Activated T-cell treated with anti-CD3 and anti-CD28 coated beads for 4 hours (primary cell): Measurements from ENCODE around the gene PRDM10.

Source experiments
- DNase-seq: peaks from one replicate; pipeline ENCODE4 v3.0.0-alpha.2; 2020

PRDM10 gene

GRCh38 chr11:130008326-130008725 is 5.7 kb upstream of the PRDM10 start:
- no peak for DNase-seq

DNA sequence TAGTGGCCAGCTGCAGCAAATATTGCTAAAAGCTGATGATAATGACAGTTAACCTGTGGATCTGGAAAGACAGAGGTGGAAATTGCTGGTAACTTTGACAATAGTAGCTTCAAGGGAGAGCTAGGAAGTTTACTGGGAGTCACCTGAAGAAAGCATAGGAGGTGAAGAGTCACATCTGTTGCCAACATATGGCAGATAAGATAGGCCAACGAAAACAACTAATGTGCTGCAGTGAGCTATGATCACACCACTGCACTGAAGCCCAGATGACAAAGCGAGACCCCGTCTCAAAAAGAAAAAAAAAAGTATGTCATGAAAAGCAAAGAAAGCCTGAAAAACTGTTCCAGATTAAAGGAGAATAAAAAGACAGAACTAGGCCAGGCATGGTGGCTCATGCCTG is 4.3 kb upstream of the PRDM10 start:
- no peak for DNase-seq

GRCh38 chr11:130003717-130004001 is 1.0 kb upstream of the PRDM10 start:
- no peak for DNase-seq

DNA sequence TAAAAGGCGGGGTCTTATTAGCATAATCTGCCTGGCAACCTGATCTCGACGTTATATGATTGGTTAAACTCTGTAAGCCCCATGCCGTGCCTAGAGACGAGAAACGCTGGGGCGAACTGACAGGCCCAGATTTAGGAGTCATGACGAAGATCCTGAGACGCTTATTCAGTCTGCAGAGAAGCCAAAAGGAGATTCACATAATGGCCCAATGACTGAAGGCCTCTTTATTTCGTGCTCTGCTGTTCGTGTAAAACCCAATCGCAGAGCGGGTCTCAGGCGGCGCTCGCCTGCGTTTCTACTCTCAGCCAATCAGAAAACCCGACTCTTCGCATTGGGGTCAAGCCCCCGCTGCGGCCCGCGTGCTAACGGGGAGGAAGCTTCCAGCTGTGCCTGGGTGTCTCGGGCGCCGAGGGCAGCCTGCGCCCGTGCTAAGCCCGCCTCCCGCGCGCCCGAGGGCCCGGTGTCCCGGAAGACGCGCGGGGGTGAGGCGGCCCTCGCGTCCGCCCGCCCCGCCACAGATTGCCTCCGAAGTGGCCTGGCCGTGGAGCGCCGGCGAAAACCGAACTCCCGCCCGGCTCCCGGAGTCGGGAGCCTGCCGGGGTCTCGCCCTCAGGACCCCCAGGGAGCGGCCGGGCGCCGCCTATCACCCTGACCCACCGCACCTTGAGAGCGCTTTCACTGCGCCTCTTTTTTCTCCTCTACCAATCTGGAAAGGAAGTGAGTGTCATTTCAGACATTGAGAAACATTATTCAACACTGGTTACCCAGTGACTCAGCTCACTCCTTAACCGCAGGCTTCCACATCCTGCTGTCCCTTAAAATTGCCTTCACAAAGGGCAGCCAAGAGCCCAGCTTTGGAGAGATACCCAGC is 446 bp upstream of the PRDM10 start:
- peak; percentile 89 for DNase-seq

DNA sequence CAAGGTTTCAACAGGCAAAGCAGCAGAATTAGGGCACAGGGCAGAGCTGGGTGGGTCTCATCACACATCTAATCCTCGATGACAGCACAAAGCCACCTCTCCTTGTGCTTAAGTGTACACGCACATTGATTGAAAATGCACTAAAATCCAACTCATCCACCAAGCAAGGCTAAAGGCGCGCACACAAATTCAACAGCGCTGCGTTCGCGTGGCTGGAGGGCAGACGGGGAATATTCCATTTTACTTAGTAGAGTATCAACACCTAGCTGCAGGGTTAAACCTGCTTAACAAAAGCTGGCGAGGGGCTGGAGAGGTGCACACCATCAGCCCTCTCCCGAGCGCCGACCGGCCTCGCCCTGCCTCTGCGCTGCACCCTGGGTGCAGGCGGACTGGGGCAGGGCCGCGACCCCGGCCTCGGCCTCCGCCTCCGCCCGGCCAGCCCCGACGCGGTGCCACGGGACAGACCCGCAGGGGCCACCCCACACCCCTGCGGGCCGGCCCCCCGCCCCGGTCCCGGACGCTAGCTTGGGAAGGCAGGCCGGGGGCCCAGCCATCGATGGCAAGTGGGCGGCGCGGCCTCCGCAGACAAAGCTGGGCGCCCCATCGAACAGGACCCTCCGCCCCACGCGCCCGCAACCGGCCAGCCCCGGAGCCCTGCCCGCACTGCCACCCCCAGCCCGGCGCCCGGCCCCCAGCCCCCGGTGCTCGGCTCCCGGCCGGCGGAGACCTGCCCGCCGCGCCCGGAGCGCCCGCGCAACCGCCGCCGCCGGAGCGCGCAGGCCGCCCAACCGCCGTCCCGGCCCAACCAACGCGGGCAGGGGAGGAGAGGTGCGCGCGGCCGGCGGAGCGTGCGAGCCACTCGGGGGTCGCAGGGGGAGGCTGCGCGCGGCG is 929 bp downstream of the PRDM10 start:
- DNase-seq: peak; percentile 16

GRCh38 chr11:130000552-130001176 is 2.0 kb downstream of the PRDM10 start:
- DNase-seq: no peak

DNA sequence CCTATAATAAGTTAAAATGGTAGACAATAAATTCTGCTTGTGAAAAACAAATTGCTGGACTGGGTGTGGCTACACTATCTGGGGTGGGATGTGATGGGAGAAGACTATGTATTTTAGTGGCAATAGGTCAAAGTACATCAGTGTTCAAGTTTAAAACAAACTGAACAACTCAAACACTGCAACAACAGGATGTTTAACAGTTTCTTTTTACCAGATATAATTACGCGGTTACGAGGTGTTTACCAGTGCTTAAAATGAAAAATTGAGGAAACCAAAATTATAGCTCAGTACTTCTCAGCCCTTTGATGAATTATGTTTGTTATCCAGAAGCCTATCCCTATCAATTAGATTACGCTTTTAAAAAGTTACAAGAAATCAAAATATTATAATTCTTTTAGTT is 3.2 kb downstream of the PRDM10 start:
- no peak for DNase-seq

DNA sequence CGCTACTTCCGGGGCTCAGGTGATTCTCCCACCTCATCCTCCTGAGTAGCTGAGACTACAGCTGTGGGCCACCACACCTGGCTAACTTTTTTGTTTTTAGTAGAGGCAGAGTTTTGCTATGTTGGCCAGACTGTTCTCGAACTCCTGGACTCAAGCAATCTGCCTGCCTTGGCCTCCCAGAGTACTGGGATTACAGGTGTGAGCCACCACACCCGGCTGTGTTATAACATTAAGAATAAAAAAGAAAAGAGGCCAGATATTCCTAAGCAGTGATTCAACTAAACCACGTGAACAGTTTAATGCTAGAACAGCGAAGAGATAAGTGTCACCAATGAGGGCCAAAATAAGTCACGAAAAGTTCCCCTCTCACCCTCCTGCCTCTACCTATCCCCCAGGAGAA is 3.7 kb downstream of the PRDM10 start:
- no peak for DNase-seq

GRCh38 chr11:129998107-129998506 is 4.5 kb downstream of the PRDM10 start:
- DNase-seq: no peak

DNA sequence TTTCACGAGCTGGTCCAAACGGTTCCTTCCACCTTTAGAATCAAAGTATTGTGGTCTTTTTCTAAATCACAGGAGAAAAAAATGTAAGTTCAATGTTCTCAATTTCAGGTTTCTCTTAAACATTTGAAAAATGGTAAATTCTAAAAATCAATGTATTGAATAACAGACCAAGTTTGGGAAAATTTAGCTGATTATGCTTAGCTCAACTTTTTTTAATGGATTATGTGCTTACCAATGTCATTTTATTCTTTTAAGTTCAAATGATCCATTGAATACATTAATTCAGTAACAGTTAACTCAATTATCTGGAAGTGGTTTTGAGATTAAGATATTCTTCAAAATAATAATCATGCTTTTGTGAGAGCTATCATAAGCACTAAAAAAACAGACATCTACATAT is 5.1 kb downstream of the PRDM10 start:
- DNase-seq: no peak

- no peak for DNase-seq
Observed at GRCh38 chr11:129996113-129996870, 6.3 kb downstream of the PRDM10 start.

DNA sequence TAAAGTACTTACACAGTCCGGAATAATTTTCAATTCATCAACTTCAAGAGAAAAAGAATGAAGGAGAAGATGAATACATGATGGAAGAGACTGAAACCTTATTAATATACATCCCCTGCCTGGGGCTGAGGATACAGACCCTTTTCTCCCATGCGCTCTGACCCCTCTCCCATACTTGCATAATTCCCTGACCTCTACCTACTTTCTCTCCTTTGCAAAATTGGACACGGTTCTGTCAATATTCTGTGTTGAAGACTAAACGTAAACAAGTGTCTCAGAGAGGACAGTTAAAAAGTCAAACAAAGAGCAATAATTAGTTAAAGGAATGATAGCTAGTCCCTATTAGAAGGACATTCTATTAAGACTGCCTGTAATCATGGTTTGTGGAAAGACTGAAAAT is 7.5 kb downstream of the PRDM10 start:
- no peak for DNase-seq

DNA sequence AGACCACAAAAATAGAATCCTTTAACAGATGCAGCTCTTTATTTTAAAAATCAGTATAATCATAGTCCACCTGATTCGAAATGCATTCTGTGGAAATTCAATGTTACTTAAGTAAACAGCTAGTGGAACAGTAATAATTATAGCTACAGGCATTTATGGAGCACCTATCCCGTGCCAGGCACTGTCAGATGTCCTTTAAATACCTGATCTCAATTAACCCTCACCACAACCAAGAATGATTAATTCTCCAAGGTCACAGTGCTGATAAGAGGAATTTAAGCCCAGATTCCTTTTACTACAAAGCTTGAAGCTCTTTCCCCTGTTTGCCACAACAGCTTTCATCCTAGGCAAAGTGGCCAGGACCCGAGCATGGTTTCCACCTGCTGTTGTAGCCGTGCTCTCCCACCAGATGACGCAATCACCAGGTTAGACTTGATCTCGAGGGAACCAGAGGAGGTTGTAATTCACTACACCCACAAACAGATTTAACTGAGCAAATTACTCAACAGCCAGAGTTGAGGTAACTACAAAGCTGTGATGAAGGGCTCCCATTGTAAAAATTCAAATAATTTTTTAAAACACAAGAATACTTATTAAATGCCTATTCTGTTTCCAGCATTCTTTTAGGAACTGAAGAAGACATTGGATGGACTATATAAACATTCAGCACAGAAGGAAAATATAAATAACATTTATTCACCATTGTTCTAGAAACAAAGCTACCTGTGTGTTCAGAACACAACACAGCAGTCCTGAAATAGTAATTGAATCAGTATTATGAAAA is 10.3 kb downstream of the PRDM10 start:
- peak; percentile 32 for DNase-seq

DNA sequence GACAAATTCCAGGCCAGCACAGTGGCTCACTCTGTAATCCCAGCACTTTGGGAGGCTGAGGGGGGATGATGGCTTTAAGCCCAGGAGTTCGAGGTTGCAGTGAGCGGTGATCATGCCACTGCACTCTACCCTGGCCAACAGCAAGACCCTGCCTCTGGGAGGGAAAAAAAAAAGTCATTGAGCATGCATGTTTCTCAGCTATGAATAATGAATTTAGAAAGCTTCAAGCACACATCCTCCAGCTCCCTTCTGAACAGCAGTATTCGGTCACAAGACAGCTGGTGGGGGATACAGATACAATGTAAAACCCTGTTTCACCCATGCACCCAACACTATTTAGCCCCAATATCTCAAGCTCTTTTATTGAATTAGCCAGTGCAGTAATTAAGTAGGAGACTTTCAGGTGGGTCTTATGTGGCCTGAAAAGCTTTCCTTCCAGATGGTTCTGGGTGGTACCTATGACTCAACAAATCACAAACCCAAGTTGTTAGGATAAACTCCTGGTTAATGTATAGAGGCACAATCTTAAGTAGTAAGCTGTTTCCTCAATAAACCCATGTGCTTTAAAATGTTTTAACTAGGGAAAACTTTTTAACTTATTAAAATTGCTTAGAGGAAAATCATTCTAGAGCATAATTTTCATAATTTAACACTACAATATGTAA is 13.4 kb downstream of the PRDM10 start:
- no peak for DNase-seq

GRCh38 chr11:129987950-129988349 is 14.7 kb downstream of the PRDM10 start:
- DNase-seq: no peak

DNA sequence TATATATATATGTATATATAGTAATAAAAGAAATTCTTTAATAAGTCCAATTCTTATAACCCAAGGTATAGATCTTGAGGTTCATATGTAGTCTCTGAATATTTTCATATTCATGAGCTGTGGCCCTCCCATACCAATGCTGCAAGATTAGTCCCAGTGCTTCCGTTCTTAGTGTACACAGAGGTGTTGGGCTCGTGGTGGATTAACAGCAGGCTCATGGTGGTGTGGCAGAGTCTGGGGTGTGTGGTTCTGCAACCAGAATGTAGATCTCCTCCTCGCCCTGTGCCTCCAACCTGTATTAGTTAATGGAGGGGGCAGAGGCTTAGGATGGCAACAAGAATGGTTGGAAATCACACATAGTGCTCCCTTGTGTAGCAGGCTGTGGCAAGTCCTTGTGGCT is 16.8 kb downstream of the PRDM10 start:
- DNase-seq: no peak

DNA sequence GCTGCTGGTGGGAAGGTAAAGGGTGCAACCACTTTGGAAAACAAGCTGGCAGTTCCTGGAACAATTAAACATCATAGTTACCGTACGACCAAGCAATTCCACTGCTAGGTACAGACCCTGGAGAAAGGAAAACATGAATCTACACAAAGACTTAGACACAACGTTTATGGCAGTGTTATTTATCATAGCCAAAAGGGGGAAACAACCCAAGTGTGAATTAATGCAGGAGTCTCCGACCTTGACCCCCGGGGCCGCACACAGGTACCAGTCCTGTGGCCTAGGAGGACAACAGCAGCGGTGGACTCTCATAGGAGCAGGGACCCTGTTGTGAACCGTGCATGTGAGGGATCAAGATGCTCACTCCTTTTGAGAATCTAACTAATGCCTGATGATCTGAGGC is 22.5 kb downstream of the PRDM10 start:
- DNase-seq: no peak

- no peak for DNase-seq
Observed at GRCh38 chr11:129979046-129979605, 23.5 kb downstream of the PRDM10 start.

DNA sequence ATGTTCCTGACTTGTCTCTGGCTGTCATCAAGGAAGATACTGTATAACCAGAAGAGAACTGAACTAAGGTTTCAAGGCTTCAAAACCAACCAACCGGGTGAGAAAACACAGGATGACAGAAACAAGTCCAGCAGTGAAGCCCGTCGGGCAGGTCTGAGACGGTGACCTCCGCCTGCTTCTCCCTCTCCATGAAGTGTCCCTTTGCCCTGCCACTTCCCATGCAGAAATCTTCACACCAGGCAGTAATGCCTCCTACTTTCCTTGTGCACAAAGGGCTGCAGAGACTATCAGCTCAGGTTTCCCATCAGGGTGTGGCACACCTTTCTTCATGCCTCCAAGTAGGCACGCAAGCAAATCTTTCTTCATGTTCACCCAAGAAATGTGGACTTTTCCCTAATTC is 24.2 kb downstream of the PRDM10 start:
- DNase-seq: no peak

- no peak for DNase-seq
Observed at GRCh38 chr11:129976328-129976727, 26.3 kb downstream of the PRDM10 start.

DNA sequence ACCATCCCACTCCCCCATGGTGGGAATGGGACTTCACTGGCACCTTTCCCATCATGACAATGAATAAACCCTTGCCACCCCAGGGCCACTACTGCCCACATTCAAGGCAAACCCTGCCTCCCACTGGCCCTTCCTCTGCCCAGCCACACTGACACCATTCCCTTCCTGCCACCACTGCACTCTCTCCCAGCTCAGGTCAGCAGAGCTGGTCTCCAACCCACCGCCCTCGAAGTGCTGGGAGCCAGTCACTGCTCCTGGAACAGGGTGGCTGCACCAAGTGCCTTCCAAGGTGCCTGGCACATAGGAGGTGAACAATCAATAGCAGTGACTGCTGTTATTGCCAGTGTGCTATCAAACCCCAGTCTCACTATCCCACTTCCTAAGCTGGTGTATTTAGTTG is 27.1 kb downstream of the PRDM10 start:
- no peak for DNase-seq
